ENCODE measurements around the gene SHMT1. TPM values are rescaled to one million over a fixed set of nuclear protein-coding genes. Genes with fewer than 3 reads are reported as not detected.
"Not testable (repeated sequence)": the region's sequence is repeated elsewhere in the genome, so short reads cannot be mapped to it uniquely, and the experiment has no call there.

SHMT1 gene
- total RNA-seq, 1 donor from 2014 or later = 20.5 TPM

GRCh38 chr17:18314059-18314730 is 49.2 kb downstream of the SHMT1 start:
- Mint-ChIP-seq H3K9me3 (no peaks in the 10 kb centered on the region), H3K27ac (peak overlapping the region; percentile 99), H3K4me1 (peaks cover 58% of the 10 kb centered on the region), H3K4me3 (peak overlapping the region; percentile 92), H3K27me3 (ENCODE audit: low read depth) (no peaks in the 10 kb centered on the region), H3K36me3 (peaks cover 15% of the 10 kb centered on the region)
- DNase-seq (ENCODE audit: low spot score in 2 of 2, unreplicated experiment in 2 of 2) = no peak
- TF ChIP-seq CTCF (IDR thresholded peaks at IDR 0.05; ENCODE audit: unreplicated experiment) = no peak

- Mint-ChIP-seq H3K36me3 (peaks cover 23% of the 10 kb centered on the region), H3K27ac (no peak overlapping the region), H3K4me1 (peaks cover 21% of the 10 kb centered on the region), H3K9me3 (no peaks in the 10 kb centered on the region), H3K4me3 (no peak overlapping the region), H3K27me3 (ENCODE audit: low read depth) (no peaks in the 10 kb centered on the region)
- no peak for TF ChIP-seq CTCF (IDR thresholded peaks at IDR 0.05; ENCODE audit: unreplicated experiment)
- no peak for DNase-seq (ENCODE audit: low spot score in 2 of 2, unreplicated experiment in 2 of 2)
Observed at GRCh38 chr17:18309202-18309601, 54.1 kb downstream of the SHMT1 start.

GRCh38 chr17:18303206-18303605 is 60.1 kb downstream of the SHMT1 start:
- H3K27ac Mint-ChIP-seq; H3K9me3 Mint-ChIP-seq; H3K27me3 Mint-ChIP-seq (ENCODE audit: low read depth); H3K4me3 Mint-ChIP-seq; H3K4me1 Mint-ChIP-seq; DNase-seq (ENCODE audit: low spot score in 2 of 2, unreplicated experiment in 2 of 2): not testable (repeated sequence)
- H3K36me3 Mint-ChIP-seq = peaks cover 51% of the 10 kb centered on the region

- Mint-ChIP-seq H3K36me3 (peaks cover 51% of the 10 kb centered on the region), H3K27me3 (ENCODE audit: low read depth) (no peaks in the 10 kb centered on the region), H3K9me3 (no peaks in the 10 kb centered on the region), H3K27ac (no peak overlapping the region), H3K4me3 (no peak overlapping the region), H3K4me1 (peaks cover 3% of the 10 kb centered on the region)
- DNase-seq (ENCODE audit: low spot score in 2 of 2, unreplicated experiment in 2 of 2) = no peak
- TF ChIP-seq CTCF (IDR thresholded peaks at IDR 0.05; ENCODE audit: unreplicated experiment) = no peak
Observed at GRCh38 chr17:18300725-18301480, 62.4 kb downstream of the SHMT1 start.

- not testable (repeated sequence) for H3K4me3 Mint-ChIP-seq; H3K27ac Mint-ChIP-seq; H3K9me3 Mint-ChIP-seq; DNase-seq (ENCODE audit: low spot score in 2 of 2, unreplicated experiment in 2 of 2); H3K27me3 Mint-ChIP-seq (ENCODE audit: low read depth); H3K4me1 Mint-ChIP-seq
- peaks cover 47% of the 10 kb centered on the region for H3K36me3 Mint-ChIP-seq
Observed at GRCh38 chr17:18298061-18298460, 65.3 kb downstream of the SHMT1 start.

- no peak for TF ChIP-seq CTCF (IDR thresholded peaks at IDR 0.05; ENCODE audit: unreplicated experiment)
- no peaks in the 10 kb centered on the region for H3K27me3 Mint-ChIP-seq (ENCODE audit: low read depth)
- no peaks in the 10 kb centered on the region for H3K9me3 Mint-ChIP-seq
- H3K27ac Mint-ChIP-seq = no peak overlapping the region
- peaks cover 53% of the 10 kb centered on the region for H3K36me3 Mint-ChIP-seq
- no peak for DNase-seq (ENCODE audit: low spot score in 2 of 2, unreplicated experiment in 2 of 2)
- no peak overlapping the region for H3K4me3 Mint-ChIP-seq
- H3K4me1 Mint-ChIP-seq = no peaks in the 10 kb centered on the region
Observed at GRCh38 chr17:18291718-18292540, 71.4 kb downstream of the SHMT1 start.

Data from mesothelial cell of epicardium (in vitro differentiated cells).